Measurements from ENCODE around the gene RDH13. TPM values are rescaled to one million over a fixed set of nuclear protein-coding genes. Genes with fewer than 3 reads are reported as not detected.
"Not testable (repeated sequence)": the region's sequence is repeated elsewhere in the genome, so short reads cannot be mapped to it uniquely, and the experiment has no call there.

Gene RDH13
- total RNA-seq, 4 donors from 2014 or later = 11.1 to 16.4 (median 12.3) TPM

GRCh38 chr19:55016017-55016416, 46.9 kb downstream of the RDH13 start:
- no peaks in the 10 kb centered on the region for H3K36me3 ChIP-seq
- no peak overlapping the region for H3K27ac ChIP-seq (replicated peaks in 1 of 4)
- intact Hi-C loops (cut with DNase I) = no loop called here
- H3K4me1 ChIP-seq = no peaks in the 10 kb centered on the region
- TF ChIP-seq POLR2AphosphoS5 (IDR thresholded peaks at IDR 0.05) (no peak), EP300 (IDR thresholded peaks at IDR 0.05) (no peak), CTCF (IDR thresholded peaks at IDR 0.05) (no peak), POLR2A (IDR thresholded peaks at IDR 0.05; ENCODE audit: low read depth) (no peak)
- WGBS = 51% methylated on average over 3 of the region's 3 CpGs
- H3K9me3 ChIP-seq = no peaks in the 10 kb centered on the region
- no peak for DNase-seq (ENCODE audit: extremely low spot score)
- no peaks in the 10 kb centered on the region for H3K27me3 ChIP-seq
- H3K4me3 ChIP-seq = no peak overlapping the region

DNA sequence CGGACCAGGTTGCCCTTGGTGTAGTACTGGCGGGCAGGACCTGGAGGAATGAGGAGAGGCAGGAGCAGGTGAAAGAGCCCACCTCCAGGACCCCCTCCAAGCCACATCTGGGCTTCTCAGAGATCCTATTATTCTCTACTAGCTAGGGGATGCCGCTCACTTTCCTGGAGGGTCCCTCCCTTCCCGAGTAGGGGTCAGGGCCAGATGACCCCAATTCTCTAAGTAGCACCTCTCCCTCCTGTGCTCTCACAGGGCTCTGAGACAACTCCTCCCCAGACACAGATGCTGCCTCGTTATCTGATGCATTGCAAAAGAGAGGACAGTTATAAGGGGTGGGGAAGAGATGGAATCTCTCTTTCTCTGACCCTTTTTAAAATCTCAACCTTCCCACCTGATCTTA, 47.8 kb downstream of the RDH13 start:
- DNase-seq (ENCODE audit: extremely low spot score) = no peak
- no peak overlapping the region for H3K4me3 ChIP-seq
- no peaks in the 10 kb centered on the region for H3K27me3 ChIP-seq
- intact Hi-C loops (cut with DNase I) = no loop called here
- H3K36me3 ChIP-seq = no peaks in the 10 kb centered on the region
- 57% methylated on average over 4 of the region's 5 CpGs for WGBS
- H3K27ac ChIP-seq (replicated peaks in 1 of 4) = peak overlapping the region in 1 of 4 donors; percentile 22
- TF ChIP-seq CTCF (IDR thresholded peaks at IDR 0.05) = no peak
- TF ChIP-seq POLR2AphosphoS5 (IDR thresholded peaks at IDR 0.05) = no peak
- TF ChIP-seq POLR2A (IDR thresholded peaks at IDR 0.05; ENCODE audit: low read depth) = no peak
- no peak for TF ChIP-seq EP300 (IDR thresholded peaks at IDR 0.05)
- no peaks in the 10 kb centered on the region for H3K4me1 ChIP-seq
- H3K9me3 ChIP-seq = no peaks in the 10 kb centered on the region

DNA sequence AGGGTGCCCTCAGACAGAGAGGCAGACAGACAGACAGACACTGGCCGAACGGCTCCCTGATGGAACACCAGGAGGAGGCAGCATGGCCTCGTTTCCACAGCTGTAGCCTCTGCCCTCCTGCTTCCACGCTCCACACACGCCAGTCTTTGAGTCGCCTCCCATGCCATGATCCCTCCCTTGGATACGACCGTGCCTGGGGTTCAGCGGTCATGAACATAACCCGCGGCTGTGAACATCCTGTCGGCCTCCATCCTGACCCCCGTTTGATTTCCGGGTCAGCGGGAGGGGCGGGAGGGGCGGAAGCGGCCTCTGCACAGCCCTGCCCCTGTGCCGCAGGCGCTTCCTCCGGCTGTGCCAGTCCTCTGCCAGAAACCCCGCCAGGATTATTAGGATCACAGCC, 48.2 kb downstream of the RDH13 start:
- 84% methylated on average over 18 of the region's 22 CpGs for WGBS
- no peaks in the 10 kb centered on the region for H3K9me3 ChIP-seq
- H3K36me3 ChIP-seq = no peaks in the 10 kb centered on the region
- no peaks in the 10 kb centered on the region for H3K27me3 ChIP-seq
- no peaks in the 10 kb centered on the region for H3K4me1 ChIP-seq
- no peak for DNase-seq (ENCODE audit: extremely low spot score)
- TF ChIP-seq EP300 (IDR thresholded peaks at IDR 0.05) (no peak), POLR2AphosphoS5 (IDR thresholded peaks at IDR 0.05) (peak in 1 of 2 donors; percentile 12), POLR2A (IDR thresholded peaks at IDR 0.05; ENCODE audit: low read depth) (no peak), CTCF (IDR thresholded peaks at IDR 0.05) (no peak)
- H3K4me3 ChIP-seq = no peak overlapping the region
- intact Hi-C loops (cut with DNase I) = no loop called here
- H3K27ac ChIP-seq (replicated peaks in 1 of 4) = peak overlapping the region in 1 of 4 donors; percentile 22

DNA sequence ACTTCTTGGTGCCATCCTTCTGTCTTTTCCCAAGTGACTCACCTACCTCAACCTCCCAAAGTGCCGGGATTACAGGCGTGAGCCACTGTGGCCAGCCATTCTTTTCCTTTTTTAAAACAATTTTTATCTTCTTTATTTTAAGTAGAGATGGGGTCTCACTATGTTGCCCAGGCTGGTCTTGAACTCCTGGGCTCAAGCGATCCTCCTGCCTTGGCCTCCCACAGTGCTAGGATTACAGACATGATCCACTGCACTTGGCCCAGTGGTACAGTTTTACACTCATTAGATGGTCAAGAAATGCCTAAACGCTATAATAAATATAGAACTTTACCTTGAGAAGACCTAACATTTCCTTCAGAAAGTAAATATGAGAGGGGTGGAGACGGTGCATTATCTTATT, 49.4 kb downstream of the RDH13 start:
- WGBS = 66% methylated on average over 5 of the region's 5 CpGs
- intact Hi-C loops (cut with DNase I) = no loop called here
- TF ChIP-seq CTCF (IDR thresholded peaks at IDR 0.05) (no peak), POLR2AphosphoS5 (IDR thresholded peaks at IDR 0.05) (no peak)

GRCh38 chr19:55012306-55012705, 50.6 kb downstream of the RDH13 start:
- no peak overlapping the region for H3K27ac ChIP-seq (replicated peaks in 1 of 4)
- no peak overlapping the region for H3K4me3 ChIP-seq
- H3K36me3 ChIP-seq = no peaks in the 10 kb centered on the region
- intact Hi-C loops (cut with DNase I) = no loop called here
- 82% methylated on average over 4 of the region's 4 CpGs for WGBS
- no peaks in the 10 kb centered on the region for H3K27me3 ChIP-seq
- no peak for TF ChIP-seq CTCF (IDR thresholded peaks at IDR 0.05)
- TF ChIP-seq POLR2A (IDR thresholded peaks at IDR 0.05; ENCODE audit: low read depth) = no peak
- no peak for TF ChIP-seq POLR2AphosphoS5 (IDR thresholded peaks at IDR 0.05)
- TF ChIP-seq EP300 (IDR thresholded peaks at IDR 0.05) = no peak
- DNase-seq (ENCODE audit: extremely low spot score) = no peak
- no peaks in the 10 kb centered on the region for H3K4me1 ChIP-seq
- H3K9me3 ChIP-seq = no peaks in the 10 kb centered on the region

More for the DNA sequence above, 49.4 kb downstream of the RDH13 start:
- H3K36me3 ChIP-seq = no peaks in the 10 kb centered on the region
- H3K4me1 ChIP-seq = no peaks in the 10 kb centered on the region
- H3K9me3 ChIP-seq = no peaks in the 10 kb centered on the region
- no peak overlapping the region for H3K4me3 ChIP-seq
- H3K27me3 ChIP-seq = no peaks in the 10 kb centered on the region
- DNase-seq (ENCODE audit: extremely low spot score) = no peak
- H3K27ac ChIP-seq (replicated peaks in 1 of 4) = no peak overlapping the region

- H3K4me1 ChIP-seq; H3K27ac ChIP-seq (replicated peaks in 1 of 4); H3K9me3 ChIP-seq; H3K36me3 ChIP-seq; H3K27me3 ChIP-seq; H3K4me3 ChIP-seq; DNase-seq (ENCODE audit: extremely low spot score); intact Hi-C loops (cut with DNase I): not testable (repeated sequence)
- 81% methylated on average over 7 of the region's 7 CpGs for WGBS
These were observed 52.4 kb downstream of the RDH13 start for GRCh38 chr19:55010561-55010960.

DNA sequence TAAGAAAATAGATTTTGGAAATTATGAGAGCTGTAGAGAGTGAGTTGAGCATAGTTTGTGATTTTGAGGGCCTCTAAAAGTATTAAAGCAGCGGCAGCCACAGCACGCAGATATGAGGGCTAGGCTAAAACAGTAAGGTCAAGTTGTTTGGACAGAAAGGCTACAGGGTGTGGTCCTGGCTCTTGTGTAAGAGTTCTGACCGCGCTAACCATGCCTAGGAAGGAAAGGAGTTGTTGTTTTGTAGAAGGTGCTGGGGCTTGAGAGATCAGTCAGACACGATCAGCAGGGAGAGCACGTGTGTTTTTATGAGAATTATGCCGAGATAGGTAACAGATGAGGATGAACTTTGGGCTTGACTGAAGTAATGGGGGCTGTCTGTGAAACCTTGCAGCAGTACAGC, 54.2 kb downstream of the RDH13 start:
- intact Hi-C loops (cut with DNase I); H3K36me3 ChIP-seq; H3K9me3 ChIP-seq; H3K4me3 ChIP-seq; H3K27ac ChIP-seq (replicated peaks in 1 of 4); DNase-seq (ENCODE audit: extremely low spot score); H3K4me1 ChIP-seq: not testable (repeated sequence)
- 80% methylated on average over 7 of the region's 7 CpGs for WGBS
- H3K27me3 ChIP-seq = peaks cover 0 to 13% (median 0%) of the 10 kb centered on the region in 4 donors
